Measurements from ENCODE around the gene RPL15.
A peak's percentile ranks its signal among the peaks of the same experiment; 100 is the strongest.
"Not testable (repeated sequence)": the region's sequence is repeated elsewhere in the genome, so short reads cannot be mapped to it uniquely, and the experiment has no call there.

RPL15 gene

GRCh38 chr3:23916886-23917678 lies at the start of gene RPL15, which contains the start of gene NKIRAS1:
RPL15 (plus strand) TSS chr3:23917132; CDS start chr3:23917860, 728 bp downstream.
NKIRAS1 (minus strand) TSS chr3:23916990; CDS start chr3:23910904, 6,086 bp downstream.
- DNase-seq (ENCODE audit: low read depth in 1 of 2, low spot score in 1 of 2), result peak; percentile 91 to 94

DNA sequence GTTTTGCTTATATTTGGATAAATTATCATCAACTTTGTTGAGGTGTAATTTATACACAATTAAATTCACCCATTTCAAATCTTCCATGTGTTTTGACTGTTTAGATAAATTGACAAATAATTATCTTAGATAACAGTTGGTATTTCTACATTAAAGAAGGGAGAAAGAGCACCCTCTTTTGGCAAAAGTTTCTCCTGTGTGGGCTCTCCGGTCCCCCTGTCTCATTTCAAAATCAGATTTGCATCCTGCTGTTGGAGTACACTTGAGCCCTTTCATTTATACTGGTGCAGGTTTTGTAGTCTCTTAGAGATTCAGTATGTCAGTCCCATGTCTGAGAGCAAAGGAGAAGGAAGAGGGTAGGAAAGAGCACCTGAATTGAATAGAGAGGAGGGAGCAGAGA lies 49.5 kb upstream of the RPL15 start:
- no peak for DNase-seq (ENCODE audit: low read depth in 1 of 2, low spot score in 1 of 2)

DNA sequence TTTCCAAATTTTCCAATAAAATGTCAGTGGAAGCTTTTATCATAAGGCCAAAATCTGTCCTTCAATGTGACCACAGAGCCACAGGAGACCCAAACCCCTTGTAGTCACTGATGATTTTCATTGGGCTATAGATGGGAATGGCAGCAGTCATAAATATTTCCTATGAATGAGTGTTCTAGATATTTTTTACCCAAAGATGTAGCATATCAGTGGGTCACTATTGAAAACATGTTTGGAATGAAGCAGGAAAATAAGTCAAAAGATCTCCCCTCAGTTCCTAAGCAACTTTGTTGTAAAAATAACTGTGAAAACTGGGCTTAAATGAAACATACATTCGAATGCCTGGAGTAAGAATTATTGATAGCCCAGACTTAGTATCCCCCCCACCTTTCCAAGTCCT lies 49.1 kb upstream of the RPL15 start:
- no peak for DNase-seq (ENCODE audit: low read depth in 1 of 2, low spot score in 1 of 2)

DNA sequence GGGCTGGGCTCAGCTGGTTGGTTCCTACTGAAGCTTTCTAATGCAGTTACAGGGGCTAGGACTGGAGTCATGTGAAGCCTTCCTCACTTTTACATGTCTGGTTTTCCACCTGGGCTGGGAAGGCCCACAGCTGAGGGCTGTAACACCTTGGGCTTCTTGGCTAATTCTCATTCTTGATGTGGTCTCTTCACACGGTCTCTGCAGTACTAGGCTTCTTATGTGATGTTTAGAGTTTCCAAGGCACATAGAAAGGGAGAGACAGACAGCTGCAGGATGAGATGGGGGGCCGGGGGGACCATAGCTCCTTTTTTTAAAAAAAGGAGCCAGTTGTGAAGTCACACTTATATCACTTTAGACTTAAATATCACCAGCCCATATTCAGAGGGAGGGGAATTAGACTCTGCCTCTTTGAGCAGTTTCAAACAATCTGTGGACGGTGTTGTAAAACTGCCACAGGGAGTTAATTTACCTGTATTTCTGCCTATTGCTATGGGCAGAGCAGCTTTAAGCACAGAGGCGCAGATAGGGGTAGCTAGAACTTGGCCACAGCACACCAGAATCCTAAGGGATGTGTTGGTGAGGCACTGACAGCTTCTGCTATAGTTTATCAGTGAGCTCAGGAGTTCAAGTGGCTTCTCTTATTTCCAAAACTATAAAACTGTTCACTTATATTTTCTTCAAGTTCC lies 46.8 kb upstream of the RPL15 start:
- no peak for DNase-seq (ENCODE audit: low read depth in 1 of 2, low spot score in 1 of 2)

- DNase-seq (ENCODE audit: low read depth in 1 of 2, low spot score in 1 of 2), result not testable (repeated sequence)
These were observed 46.3 kb upstream of the RPL15 start for GRCh38 chr3:23870663-23871043.

- DNase-seq (ENCODE audit: low read depth in 1 of 2, low spot score in 1 of 2), result not testable (repeated sequence)
These were observed 45.6 kb upstream of the RPL15 start for GRCh38 chr3:23871361-23871760.

- DNase-seq (ENCODE audit: low read depth in 1 of 2, low spot score in 1 of 2), result no peak
These were observed 44.6 kb upstream of the RPL15 start for GRCh38 chr3:23872330-23872729.

DNA sequence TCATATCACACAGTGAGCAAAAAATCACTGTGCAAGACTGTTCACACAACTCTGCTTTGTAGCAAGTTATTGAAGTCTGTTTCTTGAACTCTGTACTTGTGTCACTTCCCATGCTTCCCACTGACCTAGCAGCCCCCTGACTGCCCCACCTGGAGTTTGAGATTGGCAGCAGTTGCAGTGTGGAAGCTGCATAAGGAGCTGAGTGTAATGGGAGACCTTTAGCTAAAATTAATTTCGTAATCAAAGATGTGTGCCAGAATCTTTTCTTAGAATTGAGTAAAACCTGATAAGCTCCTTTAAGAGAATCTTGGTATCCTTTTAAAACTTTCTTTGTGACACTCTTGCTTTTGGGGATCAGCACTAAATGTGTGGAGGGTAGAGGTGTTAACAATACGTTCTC lies 43.0 kb upstream of the RPL15 start:
- DNase-seq (ENCODE audit: low read depth in 1 of 2, low spot score in 1 of 2), result no peak

- no peak for DNase-seq (ENCODE audit: low read depth in 1 of 2, low spot score in 1 of 2)
These were observed 42.4 kb upstream of the RPL15 start for GRCh38 chr3:23874359-23875112.

DNA sequence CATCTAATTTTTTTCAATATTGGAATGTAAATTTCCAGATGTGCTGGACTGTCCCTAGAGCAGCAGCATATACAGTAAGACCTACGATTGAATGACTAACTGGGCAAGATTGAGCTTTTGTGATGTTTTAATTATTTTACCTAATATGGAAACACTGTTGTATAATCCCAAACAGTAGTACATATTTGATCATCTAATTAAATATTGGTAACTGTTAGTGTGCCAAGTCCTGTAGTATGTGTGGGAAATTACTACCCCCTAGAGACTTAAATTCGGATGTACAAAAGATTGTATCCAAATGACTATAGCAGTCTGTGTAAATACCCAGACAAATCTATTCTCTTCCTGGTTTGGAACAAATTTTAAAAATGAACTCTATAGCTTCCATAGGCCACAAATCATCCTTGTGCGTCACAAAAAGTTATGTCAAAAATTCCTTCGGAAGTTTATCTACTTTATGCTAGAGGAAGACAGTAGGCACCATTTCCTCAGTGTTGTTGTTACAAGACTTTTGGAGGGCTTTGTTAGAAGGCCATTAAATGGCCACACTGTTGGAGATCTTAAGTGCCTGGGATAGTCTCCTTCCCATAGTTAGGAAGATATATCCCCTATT lies 41.7 kb upstream of the RPL15 start:
- no peak for DNase-seq (ENCODE audit: low read depth in 1 of 2, low spot score in 1 of 2)

GRCh38 chr3:23876923-23877322 lies 40.0 kb upstream of the RPL15 start:
- no peak for DNase-seq (ENCODE audit: low read depth in 1 of 2, low spot score in 1 of 2)

- DNase-seq (ENCODE audit: low read depth in 1 of 2, low spot score in 1 of 2), result no peak
These were observed 39.5 kb upstream of the RPL15 start for GRCh38 chr3:23877329-23877980.

DNA sequence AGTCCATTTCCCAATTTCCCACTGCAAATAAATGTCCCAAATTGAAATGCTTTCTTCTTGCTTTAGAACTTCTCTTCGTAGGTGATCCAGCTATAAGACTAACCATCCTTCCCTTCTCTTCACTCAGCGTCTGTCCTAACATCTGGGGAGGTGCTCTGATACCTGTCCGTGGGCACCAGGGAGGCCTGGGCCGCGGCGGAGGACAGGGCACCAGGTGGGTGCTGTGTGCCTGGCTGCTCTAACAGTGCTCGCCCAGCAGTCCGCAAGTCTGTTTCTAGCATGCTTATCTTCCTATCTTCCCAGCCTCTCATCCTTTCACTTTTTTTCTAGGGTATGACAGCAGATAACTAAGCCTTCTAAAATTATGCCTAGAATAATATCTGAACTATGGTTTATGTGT lies 37.4 kb upstream of the RPL15 start:
- no peak for DNase-seq (ENCODE audit: low read depth in 1 of 2, low spot score in 1 of 2)

DNA sequence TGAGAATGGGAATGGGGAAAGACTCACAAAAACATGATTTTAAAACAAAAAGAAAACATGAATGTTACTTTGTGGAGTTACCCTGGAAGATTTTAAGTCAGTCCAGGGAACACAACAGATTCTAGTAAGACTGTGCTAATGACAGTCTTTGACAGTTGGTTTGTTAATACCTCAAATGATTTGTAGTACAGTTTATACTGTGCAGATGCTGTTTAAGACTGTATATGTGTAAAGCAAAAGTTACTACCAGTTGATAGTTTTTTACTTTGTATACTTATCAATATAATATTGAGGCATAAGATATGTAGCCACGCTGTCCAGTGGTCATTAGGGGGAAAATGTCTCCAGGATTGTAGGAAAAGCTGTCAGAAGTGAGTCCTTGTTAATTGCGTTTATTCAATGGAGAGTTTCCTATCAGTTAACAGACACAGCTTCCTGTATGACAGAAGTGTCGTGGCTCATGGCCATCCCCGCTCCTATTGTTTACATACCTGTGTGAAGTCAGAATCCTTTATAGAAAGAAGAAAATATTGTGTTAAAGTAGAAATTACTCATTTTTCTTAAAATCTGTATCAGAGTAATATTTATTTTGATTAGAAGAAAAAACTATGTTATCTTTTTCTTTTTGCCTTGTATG lies 36.1 kb upstream of the RPL15 start:
- DNase-seq (ENCODE audit: low read depth in 1 of 2, low spot score in 1 of 2), result no peak

GRCh38 chr3:23881993-23882392 lies 34.9 kb upstream of the RPL15 start:
- DNase-seq (ENCODE audit: low read depth in 1 of 2, low spot score in 1 of 2), result not testable (repeated sequence)

DNA sequence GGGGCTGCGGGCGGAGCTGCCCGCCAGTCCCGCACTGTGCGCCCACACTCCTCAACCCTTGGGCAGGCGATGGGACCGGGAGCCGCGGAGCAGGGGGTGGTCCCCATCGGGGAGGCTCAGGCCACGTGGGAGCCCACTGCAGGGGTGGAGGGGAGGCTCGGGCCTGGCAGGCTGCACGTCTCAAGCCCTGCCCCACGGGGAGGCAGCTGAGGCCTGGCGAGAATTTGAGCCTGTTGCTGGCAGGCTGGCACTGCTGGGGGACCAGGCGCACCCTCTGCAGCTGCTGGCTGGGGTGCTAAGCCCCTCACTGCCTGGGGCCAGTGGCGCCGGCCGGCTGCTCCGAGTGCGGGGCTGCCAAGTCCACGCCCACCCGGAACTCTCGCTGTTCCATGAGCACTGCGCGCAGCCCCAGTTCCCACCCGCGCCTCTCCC lies 34.4 kb upstream of the RPL15 start:
- DNase-seq (ENCODE audit: low read depth in 1 of 2, low spot score in 1 of 2), result no peak

- no peak for DNase-seq (ENCODE audit: low read depth in 1 of 2, low spot score in 1 of 2)
These were observed 32.5 kb upstream of the RPL15 start for GRCh38 chr3:23884481-23884880.

GRCh38 chr3:23885210-23885609 lies 31.7 kb upstream of the RPL15 start:
- DNase-seq (ENCODE audit: low read depth in 1 of 2, low spot score in 1 of 2), result no peak

DNA sequence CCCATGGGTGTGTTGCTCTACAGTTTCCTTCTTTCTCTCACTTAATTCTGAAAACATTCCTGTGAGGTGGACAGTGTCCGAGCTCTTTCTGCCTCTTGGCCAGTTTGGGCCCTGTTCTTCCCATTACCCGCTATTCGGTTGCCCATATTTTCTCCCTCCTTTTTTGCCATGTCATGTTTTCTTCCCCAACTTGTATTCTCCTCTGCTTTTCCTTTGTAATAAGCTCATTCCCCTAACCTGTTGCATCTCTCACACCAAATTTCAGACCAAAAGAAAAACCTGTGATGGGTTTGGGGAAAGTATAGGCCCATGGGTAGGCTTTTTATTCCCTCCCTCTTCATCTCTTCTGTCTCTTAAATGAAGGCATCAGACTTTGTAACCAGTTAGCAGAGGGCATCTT lies 30.6 kb upstream of the RPL15 start:
- no peak for DNase-seq (ENCODE audit: low read depth in 1 of 2, low spot score in 1 of 2)

GRCh38 chr3:23888617-23889228 lies 28.2 kb upstream of the RPL15 start:
- DNase-seq (ENCODE audit: low read depth in 1 of 2, low spot score in 1 of 2), result no peak
